SJSA1 (cell line): ENCODE results near the gene OR5H1. TPM values are rescaled to one million over a fixed set of nuclear protein-coding genes. Genes with fewer than 3 reads are reported as not detected.
"Not testable (repeated sequence)": the region's sequence is repeated elsewhere in the genome, so short reads cannot be mapped to it uniquely, and the experiment has no call there.

ENCODE experiments used
- DNase-seq, 2 experiments: peaks; one replicate each; pipeline ENCODE4 v3.0.0-alpha.2; 2015 to 2020; ENCODE audit warnings: low spot score in 2 of 2, low read depth in 1 of 2
- H3K27ac ChIP-seq: fragments of 250-450 bp; sonication (Bioruptor Pico); 2 replicates; pipeline ENCODE4 v1.5.1; 2020; ENCODE audit warnings: mild to moderate bottlenecking, moderate library complexity
- H3K27me3 ChIP-seq: fragments of 250-450 bp; sonication (Bioruptor Pico); replicated peaks from 2 replicates; pipeline ENCODE4 v1.5.1; 2020; ENCODE audit warnings: mild to moderate bottlenecking, moderate library complexity
- H3K36me3 ChIP-seq: fragments of 250-450 bp; sonication (Bioruptor Pico); 2 replicates; pipeline ENCODE4 v1.5.1; 2020; ENCODE audit warnings: mild to moderate bottlenecking
- H3K4me1 ChIP-seq: fragments of 250-450 bp; sonication (Bioruptor Pico); replicated peaks from 2 replicates; pipeline ENCODE4 v1.6.1; 2021; ENCODE audit warnings: mild to moderate bottlenecking
- H3K4me3 ChIP-seq: fragments of 250-450 bp; sonication (Bioruptor Pico); 2 replicates; pipeline ENCODE4 v1.5.1; 2020; ENCODE audit warnings: mild to moderate bottlenecking
- H3K9me3 ChIP-seq: fragments of 250-450 bp; sonication (Bioruptor Pico); replicated peaks from 2 replicates; pipeline ENCODE4 v1.5.1; 2020; ENCODE audit warnings: mild to moderate bottlenecking
- total RNA-seq: library from RNA; depleted of rRNA; stranded (reverse); fragments of >200 nt; shearing (Covaris generic); gene quantifications from 2 replicates; pipeline ENCODE4 v1.2.3, GENCODE V29; 2014; rRNA removed

OR5H1 gene
- total RNA-seq, 1 experiment from 2014 or later: not detected

- H3K4me1 ChIP-seq, H3K4me3 ChIP-seq, H3K9me3 ChIP-seq, H3K27ac ChIP-seq, DNase-seq, H3K27me3 ChIP-seq, H3K36me3 ChIP-seq: not testable (repeated sequence)
Observed at GRCh38 chr3:98149456-98149855, 18.9 kb downstream of the OR5H1 start.

GRCh38 chr3:98151241-98151640, 20.7 kb downstream of the OR5H1 start:
- Histone ChIP-seq H3K36me3 (no peaks in the 10 kb centered on the region), H3K4me3 (no peak overlapping the region), H3K9me3 (no peaks in the 10 kb centered on the region), H3K27me3 (0 out of 2 replicates have a peak, but pooled peaks cover 3% of the 10 kb centered on the region), H3K4me1 (no peaks in the 10 kb centered on the region), H3K27ac (no peak overlapping the region)
- DNase-seq: no peak

DNA sequence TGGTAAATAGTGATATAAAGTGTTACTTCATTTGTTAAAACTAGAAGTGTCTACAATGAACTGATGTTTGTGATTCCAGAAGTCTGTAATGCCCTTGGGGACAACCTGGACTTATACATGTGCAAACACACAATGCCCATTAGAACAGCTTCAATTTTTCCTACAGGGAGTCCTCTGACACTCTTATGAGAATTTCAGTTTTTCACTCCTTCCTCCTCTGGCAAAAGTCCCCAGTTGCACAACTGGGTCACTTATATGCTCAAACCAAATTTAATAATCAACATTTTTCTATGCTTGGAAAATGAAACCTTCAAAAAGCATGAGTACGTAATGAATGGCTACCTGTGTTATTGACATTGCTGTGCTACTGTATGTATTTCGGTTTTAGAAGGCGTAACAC, 35.9 kb downstream of the OR5H1 start, which contains the start of gene OR5H15:
TSS of gene OR5H15 (plus strand) at position 301 of the 400 bp plus-strand sequence. CDS start 2,004 bp downstream, outside the sequence.
- no peaks in the 10 kb centered on the region for H3K27me3 ChIP-seq
- no peaks in the 10 kb centered on the region for H3K4me1 ChIP-seq
- no peak for DNase-seq
- no peak within 1 kb of the TSS for H3K27ac ChIP-seq
- H3K36me3 ChIP-seq: no peaks in the 10 kb centered on the region
- no peaks in the 10 kb centered on the region for H3K9me3 ChIP-seq
- no peak within 1 kb of the TSS for H3K4me3 ChIP-seq

GRCh38 chr3:98171071-98171470, 40.5 kb downstream of the OR5H1 start:
- Histone ChIP-seq H3K4me1 (no peaks in the 10 kb centered on the region), H3K9me3 (no peaks in the 10 kb centered on the region), H3K27me3 (no peaks in the 10 kb centered on the region), H3K27ac (no peak overlapping the region), H3K36me3 (no peaks in the 10 kb centered on the region), H3K4me3 (no peak overlapping the region)
- DNase-seq: no peak

DNA sequence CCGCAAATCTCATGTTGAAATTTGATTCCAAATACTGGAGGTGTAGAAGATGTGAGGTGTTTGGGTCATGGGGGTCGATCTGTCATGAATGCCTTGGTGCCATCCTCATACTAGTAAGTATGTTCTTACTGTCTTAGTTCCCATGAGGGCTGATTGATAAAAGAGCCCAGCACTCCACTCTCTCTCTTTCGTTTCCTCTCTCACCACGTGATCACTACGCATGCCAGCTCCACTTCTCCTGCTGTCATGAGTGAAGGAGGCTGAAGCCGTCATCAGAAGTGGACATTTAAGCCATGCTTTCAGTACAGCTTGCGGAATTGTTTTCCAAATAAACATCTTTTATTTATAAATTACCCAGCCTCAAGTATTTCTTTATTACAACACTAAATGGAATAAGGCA, 42.1 kb downstream of the OR5H1 start:
- H3K4me1 ChIP-seq: no peaks in the 10 kb centered on the region
- H3K9me3 ChIP-seq: no peaks in the 10 kb centered on the region
- no peaks in the 10 kb centered on the region for H3K36me3 ChIP-seq
- H3K27ac ChIP-seq: no peak overlapping the region
- no peak for DNase-seq
- H3K27me3 ChIP-seq: no peaks in the 10 kb centered on the region
- no peak overlapping the region for H3K4me3 ChIP-seq

- Histone ChIP-seq H3K27me3 (no peaks in the 10 kb centered on the region), H3K36me3 (no peaks in the 10 kb centered on the region), H3K4me3 (no peak overlapping the region), H3K27ac (no peak overlapping the region), H3K9me3 (no peaks in the 10 kb centered on the region), H3K4me1 (no peaks in the 10 kb centered on the region)
- DNase-seq: no peak
Observed at GRCh38 chr3:98180319-98180890, 49.9 kb downstream of the OR5H1 start.

- Histone ChIP-seq H3K27me3 (no peaks in the 10 kb centered on the region), H3K9me3 (no peaks in the 10 kb centered on the region), H3K27ac (no peak overlapping the region), H3K4me3 (no peak overlapping the region), H3K36me3 (no peaks in the 10 kb centered on the region), H3K4me1 (no peaks in the 10 kb centered on the region)
- no peak for DNase-seq
Observed at GRCh38 chr3:98182196-98182595, 51.7 kb downstream of the OR5H1 start.

DNA sequence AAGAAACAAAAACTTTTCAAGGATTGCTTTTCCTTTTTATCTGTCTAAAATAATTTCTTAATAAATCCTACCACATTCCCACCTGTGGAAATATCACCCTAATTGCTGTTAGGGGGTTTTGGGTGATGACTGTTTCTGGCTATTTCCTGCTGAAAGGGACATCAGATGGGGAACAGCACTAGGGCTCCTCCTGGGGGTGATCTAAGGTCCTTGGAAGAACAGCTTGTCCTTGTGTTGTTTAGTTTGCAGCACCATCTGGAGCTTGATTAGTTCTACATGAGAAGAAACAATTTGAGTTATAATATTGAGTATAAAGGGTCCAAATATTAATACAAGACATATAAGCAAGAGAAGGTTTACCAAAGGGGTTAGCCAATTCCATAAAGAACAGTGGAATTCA, 54.7 kb downstream of the OR5H1 start:
- H3K4me3 ChIP-seq: no peak overlapping the region

More for the DNA sequence above, 54.7 kb downstream of the OR5H1 start:
- DNase-seq: no peak
- no peaks in the 10 kb centered on the region for H3K4me1 ChIP-seq
- H3K36me3 ChIP-seq: no peaks in the 10 kb centered on the region
- H3K9me3 ChIP-seq: no peaks in the 10 kb centered on the region
- no peaks in the 10 kb centered on the region for H3K27me3 ChIP-seq
- no peak overlapping the region for H3K27ac ChIP-seq

Other genes starting within 250 kb of the OR5H1 start
- gene RIOX2, start 158.3 kb upstream of the OR5H1 start, total RNA-seq: 18.8 and 23.6 TPM in 2 replicates
- gene GABRR3, start 95.4 kb upstream of the OR5H1 start, total RNA-seq: not detected in 2 replicates
- gene OR5AC2, start 43.5 kb upstream of the OR5H1 start, total RNA-seq: not detected in 2 replicates
- gene OR5H14, start 16.8 kb downstream of the OR5H1 start, total RNA-seq: not detected in 2 replicates
- not detected in 2 replicates for gene OR5H15, start 36.0 kb downstream of the OR5H1 start, total RNA-seq
- not detected in 2 replicates for gene OR5H6, start 133.5 kb downstream of the OR5H1 start, total RNA-seq
- gene OR5H2, start 151.8 kb downstream of the OR5H1 start, total RNA-seq: not detected in 2 replicates
- not detected in 2 replicates for gene OR5K4, start 223.1 kb downstream of the OR5H1 start, total RNA-seq